Spinal cord (tissue), 10 donors: ENCODE measurements around the gene PCTP. TPM values are rescaled to one million over a fixed set of nuclear protein-coding genes. Genes with fewer than 3 reads are reported as not detected.

Experiments used
- DNase-seq, 6 donors: peaks; one replicate each; pipeline versions ENCODE4 v3.0.0 to v3.0.0-alpha.2; 2013 to 2015; ENCODE audit warnings: low spot score in 6 of 6, low read depth in 4 of 6
- H3K27ac ChIP-seq: one replicate; pipeline ENCODE4 v1.5.1; 2013; ENCODE audit warnings: low read depth, low read length, control low read depth
- H3K27me3 ChIP-seq: one replicate; pipeline ENCODE4 v1.6.1; 2013; ENCODE audit warnings: low read length; ENCODE audit not compliant: control insufficient read depth, insufficient read depth
- H3K36me3 ChIP-seq: one replicate; pipeline ENCODE4 v1.6.1; 2013; ENCODE audit warnings: low read length; ENCODE audit not compliant: control insufficient read depth, insufficient read depth
- H3K4me1 ChIP-seq: one replicate; pipeline ENCODE4 v1.6.1; 2013; ENCODE audit warnings: low read length; ENCODE audit not compliant: control insufficient read depth, insufficient read depth
- H3K4me3 ChIP-seq: one replicate; pipeline ENCODE4 v1.5.1; 2013; ENCODE audit warnings: low read depth, low read length, control low read depth
- H3K9me3 ChIP-seq: one replicate; pipeline ENCODE4 v1.6.1; 2013; ENCODE audit warnings: low read length; ENCODE audit not compliant: control insufficient read depth, insufficient read depth
- WGBS: methylation state at CpG from one replicate; pipeline ENCODE4 v1.1.5; 2013; ENCODE audit warnings: missing lambda C conversion rate; ENCODE audit not compliant: insufficient coverage; 5-methylcytosine and 5-hydroxymethylcytosine counted together
- polyA plus RNA-seq, 2 donors: library from polyadenylated mRNA; unstranded; fragments of 120-200 nt; gene quantifications; one replicate each; pipeline ENCODE4 v1.2.1, GENCODE V29; 2013; ENCODE audit not compliant: insufficient read length in 2 of 2
- total RNA-seq, 2 donors: library from RNA; depleted of rRNA in 1 of 2; stranded (reverse); fragments of 120-200 nt in 1 of 2; fragments of >200 nt in 1 of 2; gene quantifications; one replicate each; pipeline versions ENCODE4 v1.2.3 to v1.2.4, GENCODE V29; 2013 to 2014
- donor health status: healthy.

Gene PCTP
- total and polyA plus RNA-seq, 4 donors: 11.0 to 20.3 (median 12.2) TPM

GRCh38 chr17:55748841-55749240, 2.0 kb upstream of the PCTP start:
- peaks cover 7% of the 10 kb centered on the region for H3K4me1 ChIP-seq
- H3K27me3 ChIP-seq: no peaks in the 10 kb centered on the region
- no peak overlapping the region for H3K27ac ChIP-seq
- DNase-seq: no peak
- no peaks in the 10 kb centered on the region for H3K36me3 ChIP-seq
- no CpG with 5 or more reads among the region's 1 CpG for WGBS
- no peak overlapping the region for H3K4me3 ChIP-seq
- H3K9me3 ChIP-seq: no peaks in the 10 kb centered on the region

DNA sequence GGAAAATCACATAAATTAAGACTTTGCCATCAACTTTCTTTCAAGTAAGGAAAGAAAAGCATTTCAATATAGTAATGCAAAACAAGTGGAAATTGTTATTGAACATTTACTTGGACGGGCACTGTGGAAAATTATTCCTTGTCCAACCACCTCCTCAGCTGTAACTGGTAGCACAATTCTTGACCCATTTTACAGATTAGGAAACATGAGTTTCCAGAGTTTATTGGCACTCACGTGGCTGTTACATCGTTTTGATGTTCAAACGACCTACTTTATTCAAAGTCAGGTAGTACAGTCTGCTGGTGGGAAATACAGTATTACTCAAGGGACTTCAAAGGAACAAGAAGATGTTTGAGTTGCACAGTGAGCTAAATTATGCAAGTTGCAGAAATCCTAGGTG, 866 bp upstream of the PCTP start:
- no CpG with 5 or more reads among the region's 4 CpGs for WGBS
- no peaks in the 10 kb centered on the region for H3K36me3 ChIP-seq
- H3K4me3 ChIP-seq: no peak overlapping the region
- peaks cover 7% of the 10 kb centered on the region for H3K4me1 ChIP-seq
- no peaks in the 10 kb centered on the region for H3K27me3 ChIP-seq
- DNase-seq: no peak
- H3K27ac ChIP-seq: no peak overlapping the region
- no peaks in the 10 kb centered on the region for H3K9me3 ChIP-seq

DNA sequence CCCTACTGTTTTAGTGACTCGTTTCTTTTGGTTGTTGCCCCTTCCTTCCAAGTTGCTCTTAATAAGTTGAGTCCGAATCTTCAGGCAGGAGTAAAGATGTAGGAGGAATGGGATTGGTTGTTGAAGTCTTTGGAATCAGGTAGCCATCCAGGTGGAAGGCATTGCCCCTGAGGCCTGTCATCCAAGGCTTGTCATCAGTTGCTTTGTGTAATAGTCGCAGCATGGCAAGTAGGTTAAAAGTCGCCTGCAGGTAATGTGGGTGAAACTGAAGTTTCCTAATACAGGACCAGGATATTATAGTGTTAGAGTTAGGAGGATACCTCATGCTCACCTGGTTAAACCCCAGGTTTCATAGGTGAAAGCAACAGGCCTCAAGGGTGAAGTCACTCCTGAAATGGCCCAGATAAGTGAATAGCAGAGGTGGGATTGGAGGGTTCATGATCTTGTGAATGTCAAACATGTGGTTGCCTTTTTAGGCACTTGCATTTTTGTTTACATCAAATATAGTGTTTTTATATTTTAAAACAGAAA, 934 bp downstream of the PCTP start:
- Histone ChIP-seq H3K4me1 (peaks cover 7% of the 10 kb centered on the region), H3K4me3 (peak overlapping the region; percentile 89), H3K9me3 (no peaks in the 10 kb centered on the region), H3K27me3 (no peaks in the 10 kb centered on the region), H3K36me3 (no peaks in the 10 kb centered on the region), H3K27ac (no peak overlapping the region)
- WGBS: 63% methylated on average over 4 of the region's 4 CpGs
- no peak for DNase-seq

DNA sequence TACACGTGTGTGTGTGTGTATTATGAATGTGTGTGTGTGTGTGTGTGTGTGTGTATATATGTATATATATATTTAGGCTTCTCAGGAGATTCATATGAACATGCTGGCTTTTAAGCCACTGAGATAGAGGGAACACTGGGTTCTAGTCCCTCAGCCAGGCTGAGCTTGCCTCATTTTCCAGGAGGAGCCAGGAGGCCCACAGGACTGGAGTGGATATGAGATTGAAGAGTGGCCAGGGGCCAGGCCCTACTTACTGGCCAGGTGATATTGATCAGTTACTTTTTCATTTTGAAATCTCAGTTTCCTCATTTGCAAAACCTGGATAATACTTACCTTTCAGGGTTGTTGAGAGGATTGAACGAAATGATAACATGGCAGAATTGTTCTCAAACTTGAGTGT, 5.8 kb downstream of the PCTP start:
- H3K27me3 ChIP-seq: no peaks in the 10 kb centered on the region
- H3K4me1 ChIP-seq: peaks cover 1% of the 10 kb centered on the region
- H3K36me3 ChIP-seq: no peaks in the 10 kb centered on the region
- no peak for DNase-seq
- H3K9me3 ChIP-seq: no peaks in the 10 kb centered on the region
- no CpG with 5 or more reads among the region's 2 CpGs for WGBS
- no peak overlapping the region for H3K27ac ChIP-seq
- no peak overlapping the region for H3K4me3 ChIP-seq

GRCh38 chr17:55757659-55758058, 6.8 kb downstream of the PCTP start:
- H3K27ac ChIP-seq: no peak overlapping the region
- no peak for DNase-seq
- no peaks in the 10 kb centered on the region for H3K9me3 ChIP-seq
- H3K4me3 ChIP-seq: no peak overlapping the region
- H3K36me3 ChIP-seq: no peaks in the 10 kb centered on the region
- no peaks in the 10 kb centered on the region for H3K27me3 ChIP-seq
- H3K4me1 ChIP-seq: no peaks in the 10 kb centered on the region
- no CpG with 5 or more reads among the region's 1 CpG for WGBS

- H3K9me3 ChIP-seq: no peaks in the 10 kb centered on the region
- H3K4me1 ChIP-seq: no peaks in the 10 kb centered on the region
- no peak for DNase-seq
- no peaks in the 10 kb centered on the region for H3K27me3 ChIP-seq
- H3K36me3 ChIP-seq: no peaks in the 10 kb centered on the region
- H3K27ac ChIP-seq: no peak overlapping the region
- H3K4me3 ChIP-seq: no peak overlapping the region
These were observed 7.3 kb downstream of the PCTP start for GRCh38 chr17:55758171-55758570.

GRCh38 chr17:55760643-55761355, 9.9 kb downstream of the PCTP start:
- no peaks in the 10 kb centered on the region for H3K36me3 ChIP-seq
- WGBS: no CpG with 5 or more reads among the region's 3 CpGs
- no peak overlapping the region for H3K27ac ChIP-seq
- no peaks in the 10 kb centered on the region for H3K27me3 ChIP-seq
- H3K4me3 ChIP-seq: no peak overlapping the region
- no peaks in the 10 kb centered on the region for H3K4me1 ChIP-seq
- no peak for DNase-seq
- no peaks in the 10 kb centered on the region for H3K9me3 ChIP-seq

GRCh38 chr17:55762086-55762858, 11.4 kb downstream of the PCTP start:
- Histone ChIP-seq H3K27ac (no peak overlapping the region), H3K4me3 (no peak overlapping the region), H3K9me3 (no peaks in the 10 kb centered on the region), H3K36me3 (no peaks in the 10 kb centered on the region), H3K27me3 (no peaks in the 10 kb centered on the region), H3K4me1 (no peaks in the 10 kb centered on the region)
- WGBS: 98% methylated on average over 4 of the region's 6 CpGs
- no peak for DNase-seq

GRCh38 chr17:55763856-55764255, 13.0 kb downstream of the PCTP start:
- H3K4me3 ChIP-seq: no peak overlapping the region
- no peaks in the 10 kb centered on the region for H3K9me3 ChIP-seq
- 88% methylated on average over 5 of the region's 6 CpGs for whole genome bisulfite sequencing
- no peak for DNase-seq
- H3K36me3 ChIP-seq: no peaks in the 10 kb centered on the region
- no peaks in the 10 kb centered on the region for H3K4me1 ChIP-seq
- no peak overlapping the region for H3K27ac ChIP-seq
- H3K27me3 ChIP-seq: no peaks in the 10 kb centered on the region

DNA sequence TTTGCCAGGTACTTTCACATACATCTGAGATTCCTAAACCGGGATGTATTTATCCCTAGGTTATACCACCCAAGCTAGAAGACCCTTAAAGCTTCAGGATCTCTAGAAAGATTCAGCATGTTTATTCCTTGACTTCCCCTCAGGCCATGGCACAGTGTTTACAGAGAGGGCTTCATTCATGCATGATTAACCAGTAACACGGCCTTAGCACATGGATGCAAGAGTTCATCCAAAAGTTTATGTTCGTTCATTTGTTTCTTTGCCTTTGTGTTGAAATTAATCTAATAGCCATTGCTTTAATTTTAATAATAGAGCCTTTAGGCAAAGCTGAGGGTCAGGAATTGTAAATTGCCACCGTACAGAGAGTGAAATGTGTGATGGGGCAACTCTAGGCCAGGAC, 13.8 kb downstream of the PCTP start:
- H3K27ac ChIP-seq: no peak overlapping the region
- H3K36me3 ChIP-seq: no peaks in the 10 kb centered on the region
- no peak for DNase-seq
- H3K4me1 ChIP-seq: no peaks in the 10 kb centered on the region
- H3K4me3 ChIP-seq: no peak overlapping the region
- no CpG with 5 or more reads among the region's 4 CpGs for WGBS
- no peaks in the 10 kb centered on the region for H3K27me3 ChIP-seq
- H3K9me3 ChIP-seq: no peaks in the 10 kb centered on the region
